ENCODE results near the gene STRN4.
"Not testable (repeated sequence)": the region's sequence is repeated elsewhere in the genome, so short reads cannot be mapped to it uniquely, and the experiment has no call there.

The STRN4 gene

DNA sequence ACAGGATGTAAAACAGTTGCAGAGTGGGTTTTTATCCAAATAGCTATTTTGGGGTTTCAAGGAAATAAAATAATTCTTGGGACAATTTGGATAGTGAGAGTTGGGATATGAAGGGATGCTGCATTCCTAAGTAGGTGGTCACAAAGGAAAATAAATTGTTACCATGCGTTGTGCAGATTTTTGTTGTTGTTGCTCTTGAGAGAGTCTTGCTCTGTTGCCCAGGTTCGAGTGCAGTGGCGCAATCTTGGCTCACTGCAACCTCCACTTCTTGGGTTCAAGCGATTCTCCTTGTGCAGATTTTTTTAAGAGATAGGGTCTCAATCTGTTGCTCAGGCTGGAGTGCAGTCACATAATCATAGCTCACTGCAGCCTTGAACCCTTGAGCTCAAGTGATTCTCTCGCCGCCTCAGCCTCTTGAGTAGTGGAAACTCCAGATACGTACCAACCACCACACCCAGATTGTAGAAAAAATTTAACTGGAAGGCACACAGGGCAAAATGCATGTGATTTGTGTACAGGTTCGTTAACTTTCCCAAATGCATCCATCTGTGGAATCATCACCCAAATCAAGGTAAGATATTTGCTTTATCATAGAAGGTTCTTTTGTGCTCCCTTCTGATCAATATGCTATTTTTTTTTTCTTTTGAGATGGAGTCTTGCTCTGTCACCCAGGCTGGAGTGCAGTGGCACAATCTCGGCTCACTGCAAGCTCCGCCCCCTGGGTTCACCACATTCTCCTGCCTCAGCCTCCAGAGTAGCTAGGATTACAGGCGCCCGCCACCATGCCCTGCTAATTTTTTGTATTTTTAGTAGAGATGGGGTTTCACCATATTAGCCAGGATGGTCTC is 26.1 kb upstream of the STRN4 start:
- DNase-seq (ENCODE audit: low spot score), result no peak

DNA sequence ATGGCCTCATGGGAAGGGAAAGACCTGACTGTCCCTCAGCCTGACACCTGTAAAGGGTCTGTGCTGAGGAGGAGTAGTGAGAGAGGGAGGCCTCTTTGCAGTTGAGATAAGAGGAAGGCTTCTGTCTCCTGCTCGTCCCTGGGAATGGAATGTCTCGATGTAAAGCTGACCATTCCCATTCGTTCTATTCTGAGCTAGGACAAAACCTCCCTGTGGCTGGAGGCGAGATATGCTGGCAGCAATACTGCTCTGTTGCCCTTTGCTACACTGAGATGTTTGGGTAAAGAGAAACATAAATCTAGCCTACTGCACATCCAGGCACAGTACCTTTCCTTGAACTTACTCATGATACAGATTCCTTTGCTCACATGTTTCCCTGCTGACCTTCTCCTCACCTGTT is 22.5 kb upstream of the STRN4 start:
- DNase-seq (ENCODE audit: low spot score), result not testable (repeated sequence)

DNA sequence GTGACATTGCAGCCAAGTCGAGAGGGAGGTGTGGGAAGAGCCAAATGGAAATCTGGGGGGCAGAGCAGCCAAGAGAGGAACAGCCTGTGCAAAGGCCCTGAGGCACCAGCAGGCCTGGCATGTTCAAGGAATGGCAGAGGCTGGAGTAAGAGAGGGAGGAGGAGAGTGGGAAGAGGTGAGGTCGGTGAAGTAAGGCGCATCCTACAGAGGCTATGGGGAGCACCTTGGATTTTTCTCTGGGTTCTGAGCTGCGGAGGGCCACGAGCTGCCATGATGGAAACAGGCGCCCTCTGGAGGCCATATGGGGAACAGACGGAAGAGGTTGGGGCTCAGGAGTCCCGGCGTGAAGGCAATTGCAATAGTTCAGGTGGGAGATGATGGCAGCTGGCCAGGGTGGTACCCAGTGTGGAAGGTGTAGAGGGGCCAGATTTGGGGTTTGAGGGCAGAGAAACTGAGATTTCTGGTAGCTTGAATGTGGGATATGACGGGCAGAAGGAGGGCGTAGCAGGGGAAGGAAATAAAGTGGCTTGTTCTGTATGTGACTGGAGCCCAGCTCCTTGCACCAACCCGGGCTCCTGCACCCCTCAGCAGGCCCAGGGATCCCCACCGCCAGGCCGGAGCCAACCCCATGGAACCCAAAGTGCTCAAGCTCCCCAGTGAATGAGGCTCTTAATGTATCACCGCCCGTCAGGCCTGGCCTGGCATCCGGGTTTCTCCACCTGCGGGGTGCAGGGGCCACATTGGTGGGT is 20.5 kb upstream of the STRN4 start:
- DNase-seq (ENCODE audit: low spot score), result no peak

DNA sequence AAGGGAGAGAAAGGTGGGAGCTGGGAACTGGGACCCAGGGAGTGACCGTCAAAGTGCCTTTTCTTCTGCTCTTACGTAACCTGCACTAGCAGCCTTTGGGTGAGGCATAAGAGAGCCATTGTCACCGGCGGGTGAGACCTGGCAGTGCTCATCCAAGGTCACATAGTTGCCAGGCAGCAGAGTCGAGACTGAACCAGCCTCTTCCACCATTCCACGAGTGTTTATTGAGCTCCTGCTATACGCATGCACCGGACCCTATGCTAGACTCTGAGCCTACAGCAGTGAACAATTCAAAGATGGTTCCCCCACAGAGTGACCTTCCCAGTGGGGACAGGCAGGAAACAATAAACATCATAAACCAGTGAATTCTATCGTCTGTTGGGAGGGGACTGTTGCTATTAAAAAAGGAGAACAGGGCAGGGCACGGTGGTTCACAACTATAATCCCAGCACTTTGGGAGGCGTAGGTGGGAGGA is 18.6 kb upstream of the STRN4 start:
- DNase-seq (ENCODE audit: low spot score), result no peak

DNA sequence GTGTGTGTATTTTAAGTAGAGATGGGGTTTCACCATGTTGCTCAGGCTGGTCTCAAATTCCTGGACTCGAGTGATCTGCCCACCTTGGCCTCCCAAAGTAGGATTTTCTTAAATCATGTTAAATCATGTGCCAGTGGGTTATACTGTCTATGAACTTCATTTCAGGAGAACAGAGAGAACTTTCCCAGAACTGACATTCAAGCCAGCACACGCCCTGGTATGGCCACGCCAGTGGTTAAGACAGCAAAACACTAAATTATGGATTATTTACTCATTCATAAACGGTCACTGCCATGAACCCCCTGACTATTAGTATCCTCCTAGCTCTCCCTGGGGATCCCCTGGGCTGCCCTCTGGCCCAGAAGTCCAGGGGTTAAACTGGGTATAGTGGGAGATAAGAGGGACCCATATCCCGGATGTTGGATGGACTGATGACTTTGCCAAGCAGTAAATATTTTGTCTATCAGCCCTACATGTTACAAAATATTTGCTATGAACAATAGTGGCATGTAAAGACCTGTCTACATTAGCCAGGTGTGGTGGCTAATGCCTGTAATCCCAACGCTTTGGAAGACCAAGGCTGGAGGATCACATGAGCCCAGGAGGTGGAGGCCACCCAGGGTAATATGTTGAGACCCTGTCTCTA is 16.1 kb upstream of the STRN4 start:
- no peak for DNase-seq (ENCODE audit: low spot score)

DNA sequence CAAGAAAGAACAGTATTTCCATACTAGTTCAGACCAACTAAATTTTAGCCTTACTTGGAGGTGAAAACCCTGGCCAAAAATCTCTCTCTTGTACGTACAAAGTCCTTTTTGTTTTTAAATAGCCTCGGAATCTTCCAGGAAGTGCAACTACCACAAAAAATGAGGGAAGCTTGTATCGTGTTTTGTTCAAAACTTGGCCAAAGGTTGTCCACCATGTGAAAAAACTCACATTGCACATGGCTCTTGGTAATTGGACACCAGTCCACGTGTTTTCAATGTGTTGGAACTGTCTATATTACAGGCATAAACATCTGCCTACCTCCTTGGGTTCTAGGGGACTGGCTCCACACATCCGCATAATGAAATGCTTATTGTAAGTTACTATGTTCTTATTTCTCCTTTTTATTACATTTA is 15.2 kb upstream of the STRN4 start:
- DNase-seq (ENCODE audit: low spot score), result no peak

DNA sequence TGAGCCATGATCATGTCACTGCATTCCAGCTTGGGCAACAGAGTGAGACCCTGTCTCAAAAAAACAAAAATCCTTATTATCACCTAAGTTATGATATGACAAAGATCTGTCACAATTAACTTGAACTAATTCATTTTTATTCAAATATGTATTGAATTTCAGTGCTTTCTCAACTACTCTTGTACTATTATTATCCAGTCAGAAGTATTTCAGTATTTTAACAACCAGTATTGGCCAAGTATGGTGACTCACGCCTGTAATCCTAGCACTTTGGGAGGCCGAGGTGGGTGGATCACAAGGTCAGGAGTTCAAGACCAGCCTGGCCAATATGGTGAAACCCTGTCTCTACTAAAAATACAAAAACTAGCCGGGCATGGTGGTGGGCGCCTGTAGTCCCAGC is 14.6 kb upstream of the STRN4 start:
- not testable (repeated sequence) for DNase-seq (ENCODE audit: low spot score)

DNA sequence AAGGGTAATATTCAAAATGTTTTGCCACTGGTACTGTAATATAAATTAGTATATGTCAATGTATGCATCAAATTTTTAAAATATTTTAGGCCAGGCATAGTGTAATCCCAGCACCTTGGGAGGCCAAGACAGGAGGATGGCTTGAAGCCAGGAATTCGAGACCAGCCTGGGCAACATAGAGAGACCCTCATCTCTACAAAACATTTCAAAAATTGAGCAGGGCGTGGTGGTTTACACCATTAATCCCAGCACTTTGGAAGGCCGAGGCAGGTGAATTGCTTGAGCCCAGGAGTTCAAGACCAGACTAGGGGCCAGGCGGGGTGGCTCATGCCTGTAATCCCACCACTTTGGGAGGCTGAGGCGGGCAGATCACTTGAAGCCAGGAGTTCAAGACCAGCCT is 14.1 kb upstream of the STRN4 start:
- no peak for DNase-seq (ENCODE audit: low spot score)

DNA sequence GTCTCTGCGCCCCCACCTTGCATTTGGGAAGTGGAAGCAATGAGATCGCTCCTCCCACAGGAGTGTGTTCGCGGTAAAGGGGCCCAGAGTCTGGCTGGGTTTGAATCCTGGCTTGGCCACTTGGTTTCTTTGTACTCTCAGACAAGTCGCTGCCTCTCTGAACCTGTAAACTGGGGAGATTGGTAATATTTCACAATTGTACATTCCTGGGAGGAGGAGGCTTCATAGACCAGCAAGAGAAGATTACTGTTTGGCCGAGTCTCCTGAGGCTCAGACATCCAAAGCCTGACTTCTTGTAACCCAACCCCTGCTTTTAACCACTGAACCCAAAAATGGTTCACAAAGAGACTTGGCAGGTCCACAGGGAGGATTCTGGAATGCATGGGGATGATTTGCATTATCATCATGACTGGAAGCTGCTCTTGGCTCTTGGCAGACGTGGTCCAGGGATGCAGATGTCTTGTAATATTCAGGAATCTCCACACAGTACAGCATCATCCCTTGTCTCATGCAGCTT is 13.6 kb upstream of the STRN4 start:
- no peak for DNase-seq (ENCODE audit: low spot score)

DNA sequence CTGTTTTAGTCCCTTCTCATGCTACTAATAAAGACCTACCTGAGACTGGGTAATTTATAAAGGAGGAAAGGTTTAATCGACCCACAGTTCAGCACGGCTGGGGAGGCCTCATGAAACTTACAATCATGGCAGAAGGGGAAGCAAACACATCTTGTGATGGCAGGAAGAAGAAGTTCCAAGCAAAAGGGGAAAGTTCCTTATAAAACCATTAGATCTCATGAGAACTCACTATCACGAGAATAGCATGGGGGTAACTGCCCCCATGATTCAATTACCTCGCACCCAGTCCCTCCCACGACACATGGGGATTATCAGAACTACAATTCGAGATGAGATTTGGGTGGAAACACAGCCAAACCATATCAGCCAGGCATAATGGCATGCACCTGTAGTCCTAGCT is 13.0 kb upstream of the STRN4 start:
- DNase-seq (ENCODE audit: low spot score), result no peak

DNA sequence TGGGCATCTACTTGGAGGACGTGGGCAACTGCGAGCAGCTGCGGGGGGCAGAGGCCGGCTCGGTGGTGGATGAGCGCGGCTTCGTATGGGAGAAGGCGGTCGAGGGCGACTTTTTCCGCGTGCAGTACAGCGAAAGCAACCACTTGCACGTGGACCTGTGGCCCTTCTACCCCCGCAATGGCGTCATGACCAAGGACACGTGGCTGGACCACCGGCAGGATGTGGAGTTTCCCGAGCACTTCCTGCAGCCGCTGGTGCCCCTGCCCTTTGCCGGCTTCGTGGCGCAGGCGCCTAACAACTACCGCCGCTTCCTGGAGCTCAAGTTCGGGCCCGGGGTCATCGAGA is 10.3 kb upstream of the STRN4 start:
- peak; percentile 70 for DNase-seq (ENCODE audit: low spot score)

DNA sequence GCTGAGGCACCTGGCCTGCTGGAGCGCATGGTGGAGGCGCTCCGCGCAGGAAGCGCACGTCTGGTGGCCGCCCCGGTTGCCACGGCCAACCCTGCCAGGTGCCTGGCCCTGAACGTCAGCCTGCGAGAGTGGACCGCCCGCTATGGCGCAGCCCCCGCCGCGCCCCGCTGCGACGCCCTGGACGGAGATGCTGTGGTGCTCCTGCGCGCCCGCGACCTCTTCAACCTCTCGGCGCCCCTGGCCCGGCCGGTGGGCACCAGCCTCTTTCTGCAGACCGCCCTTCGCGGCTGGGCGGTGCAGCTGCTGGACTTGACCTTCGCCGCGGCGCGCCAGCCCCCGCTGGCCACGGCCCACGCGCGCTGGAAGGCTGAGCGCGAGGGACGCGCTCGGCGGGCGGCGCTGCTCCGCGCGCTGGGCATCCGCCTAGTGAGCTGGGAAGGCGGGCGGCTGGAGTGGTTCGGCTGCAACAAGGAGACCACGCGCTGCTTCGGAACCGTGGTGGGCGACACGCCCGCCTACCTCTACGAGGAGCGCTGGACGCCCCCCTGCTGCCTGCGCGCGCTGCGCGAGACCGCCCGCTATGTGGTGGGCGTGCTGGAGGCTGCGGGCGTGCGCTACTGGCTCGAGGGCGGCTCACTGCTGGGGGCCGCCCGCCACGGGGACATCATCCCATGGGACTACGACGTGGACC is 9.7 kb upstream of the STRN4 start:
- DNase-seq (ENCODE audit: low spot score), result no peak

DNA sequence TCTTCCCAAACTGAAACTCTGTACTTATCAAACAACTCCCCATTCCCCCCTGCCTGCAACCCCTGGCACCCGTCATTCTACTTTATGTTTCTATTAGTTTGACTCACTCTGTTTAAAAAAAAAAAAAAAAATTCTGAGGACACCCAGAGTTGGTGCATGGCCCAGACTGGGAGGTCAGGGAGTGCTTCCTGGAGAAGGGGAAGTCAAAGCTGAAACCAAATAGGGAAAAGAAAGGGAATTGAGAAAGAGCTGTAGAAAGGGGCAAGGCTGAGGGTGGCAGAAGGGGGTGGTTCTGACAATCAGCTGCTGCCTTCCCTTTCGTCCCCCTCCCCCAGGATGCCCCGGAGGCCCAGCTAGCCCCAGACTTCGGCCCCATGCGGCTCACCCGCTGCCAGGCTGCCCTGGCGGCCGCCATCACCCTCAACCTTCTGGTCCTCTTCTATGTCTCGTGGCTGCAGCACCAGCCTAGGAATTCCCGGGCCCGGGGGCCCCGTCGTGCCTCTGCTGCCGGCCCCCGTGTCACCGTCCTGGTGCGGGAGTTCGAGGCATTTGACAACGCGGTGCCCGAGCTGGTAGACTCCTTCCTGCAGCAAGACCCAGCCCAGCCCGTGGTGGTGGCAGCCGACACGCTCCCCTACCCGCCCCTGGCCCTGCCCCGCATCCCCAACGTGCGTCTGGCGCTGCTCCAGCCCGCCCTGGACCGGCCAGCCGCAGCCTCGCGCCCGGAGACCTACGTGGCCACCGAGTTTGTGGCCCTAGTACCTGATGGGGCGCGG is 9.0 kb upstream of the STRN4 start:
- no peak for DNase-seq (ENCODE audit: low spot score)

DNA sequence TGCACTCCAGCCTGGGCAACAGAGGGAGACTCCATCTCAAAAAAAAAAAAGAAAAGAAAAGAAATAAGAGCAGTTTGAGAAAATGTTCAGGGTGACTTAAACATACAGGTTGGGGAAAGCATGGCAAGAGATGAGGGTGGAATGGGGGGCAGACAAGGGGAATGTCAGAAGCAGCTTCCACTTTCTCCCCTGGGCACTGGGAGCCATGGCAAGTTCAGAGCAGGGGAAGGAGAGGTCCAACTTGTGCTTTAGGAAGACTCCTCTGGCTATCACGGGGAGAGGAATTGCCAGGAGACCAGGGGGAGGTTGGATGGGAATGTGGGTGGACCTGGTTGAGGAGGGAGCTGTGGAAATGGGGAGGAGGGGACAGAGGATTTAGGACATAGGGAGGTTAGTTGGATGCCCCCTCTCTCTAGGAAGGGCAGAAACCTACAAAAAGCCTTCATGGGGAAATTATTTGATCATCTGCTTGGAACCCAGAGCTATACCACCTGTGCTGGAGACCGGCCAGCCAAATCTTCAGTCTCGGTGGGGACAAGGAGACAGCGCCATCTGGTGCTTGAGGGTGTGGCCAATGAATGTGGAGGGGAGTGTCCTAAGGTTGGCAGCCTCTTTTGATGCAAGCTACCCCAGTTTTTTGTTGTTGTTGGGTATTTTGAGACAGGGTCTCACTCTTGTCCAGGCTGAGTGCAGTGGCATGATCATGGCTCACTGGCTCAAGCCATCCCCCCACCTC is 7.3 kb upstream of the STRN4 start:
- no peak for DNase-seq (ENCODE audit: low spot score)

DNA sequence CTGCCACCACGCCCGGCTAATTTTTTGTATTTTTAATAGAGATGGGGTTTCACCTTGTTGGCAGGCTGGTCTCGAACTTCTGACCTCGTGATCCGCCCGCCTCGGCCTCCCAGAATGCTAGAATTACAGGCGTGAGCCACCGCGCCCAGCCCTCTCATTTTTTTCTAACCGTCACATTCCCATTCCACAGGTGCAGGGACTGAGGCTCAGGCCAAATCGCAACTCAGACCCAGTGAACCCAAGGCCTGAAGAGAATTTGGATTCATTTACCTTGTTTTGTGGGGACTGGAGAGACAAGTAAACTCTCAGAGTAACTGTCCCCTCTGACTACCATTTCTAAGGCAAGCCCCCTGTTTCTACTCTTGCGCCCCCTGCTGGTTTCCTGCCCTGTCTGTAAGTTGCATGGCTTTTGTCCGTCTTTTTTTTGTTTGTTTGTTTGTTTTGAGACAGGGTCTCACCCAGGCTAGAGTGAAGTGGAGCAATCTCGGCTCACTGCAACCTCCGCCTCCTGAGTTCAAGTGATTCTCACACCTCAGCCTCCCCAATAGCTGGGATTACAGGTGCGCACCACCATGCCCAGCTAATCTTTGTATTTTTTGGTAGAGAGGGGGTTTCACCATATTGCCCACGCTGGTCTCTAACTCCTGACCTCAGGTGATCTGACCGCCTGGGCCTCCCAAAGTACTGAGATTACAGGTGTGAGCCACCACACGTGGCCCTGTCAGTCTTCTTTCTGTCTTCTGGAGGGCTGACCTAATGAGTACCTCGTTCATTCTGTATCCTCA is 2.3 kb upstream of the STRN4 start:
- peak; percentile 67 for DNase-seq (ENCODE audit: low spot score)

DNA sequence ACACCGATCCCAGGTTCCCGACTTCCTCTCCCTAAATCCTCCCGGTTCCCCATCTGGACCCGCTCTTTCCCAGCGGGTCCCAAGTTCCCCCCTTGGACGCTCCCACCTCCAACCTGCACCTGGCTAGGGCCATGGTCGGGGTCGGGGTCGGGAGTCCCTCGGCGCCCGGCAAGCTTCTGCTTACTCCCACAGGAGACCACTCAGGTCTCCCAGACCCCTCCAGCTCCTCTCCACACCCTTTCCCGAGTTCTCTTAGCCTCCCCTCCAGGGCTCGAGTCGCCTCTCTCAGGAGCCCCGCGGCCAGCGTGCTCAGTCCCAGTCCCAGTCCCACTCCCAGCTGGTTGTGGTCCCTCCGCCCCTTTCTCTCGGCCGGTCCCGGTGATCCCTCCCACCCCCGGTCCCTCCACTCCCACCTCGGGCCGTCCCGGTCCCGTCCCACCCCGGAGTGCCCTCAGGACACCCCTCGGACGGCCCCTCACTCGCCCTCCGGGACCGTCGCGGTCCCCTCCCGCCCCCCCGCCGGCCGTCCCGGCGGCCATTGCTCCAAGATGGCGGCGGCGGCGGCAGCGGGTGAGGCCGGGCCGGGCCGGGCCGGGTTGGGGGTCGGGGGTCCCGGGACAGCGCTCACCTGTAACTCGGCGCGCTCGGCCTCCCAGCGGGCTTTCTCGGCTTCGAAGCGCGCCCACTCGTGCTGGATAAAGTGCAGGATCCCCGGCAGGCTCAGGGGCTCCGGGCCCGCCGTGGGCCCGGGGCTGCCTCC is 549 bp downstream of the STRN4 start, which contains the start of gene FKRP:
Gene FKRP (plus strand): TSS at position 537 of the 760 bp plus-strand sequence. CDS start 9,394 bp downstream, outside the sequence.
- DNase-seq (ENCODE audit: low spot score), result no peak

DNA sequence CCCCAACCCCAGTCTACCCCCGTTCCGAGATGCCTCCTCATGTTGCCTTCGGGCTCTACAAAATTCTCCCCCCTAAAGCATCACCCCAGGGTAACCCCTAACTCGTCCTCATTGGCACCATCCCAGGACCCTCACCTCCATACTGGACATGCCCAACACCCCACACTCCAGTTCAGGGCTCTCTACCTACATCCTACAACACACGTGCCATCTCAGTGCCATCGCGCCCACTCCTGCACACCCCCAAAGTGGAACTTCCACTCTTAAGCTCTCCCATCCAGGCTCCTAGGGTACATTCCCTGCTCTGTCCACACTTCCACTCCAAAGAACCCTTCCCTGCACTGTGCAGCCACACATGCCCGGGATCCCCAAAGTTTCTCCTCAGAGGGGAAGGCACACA is 1.2 kb downstream of the STRN4 start:
- no peak for DNase-seq (ENCODE audit: low spot score)

DNA sequence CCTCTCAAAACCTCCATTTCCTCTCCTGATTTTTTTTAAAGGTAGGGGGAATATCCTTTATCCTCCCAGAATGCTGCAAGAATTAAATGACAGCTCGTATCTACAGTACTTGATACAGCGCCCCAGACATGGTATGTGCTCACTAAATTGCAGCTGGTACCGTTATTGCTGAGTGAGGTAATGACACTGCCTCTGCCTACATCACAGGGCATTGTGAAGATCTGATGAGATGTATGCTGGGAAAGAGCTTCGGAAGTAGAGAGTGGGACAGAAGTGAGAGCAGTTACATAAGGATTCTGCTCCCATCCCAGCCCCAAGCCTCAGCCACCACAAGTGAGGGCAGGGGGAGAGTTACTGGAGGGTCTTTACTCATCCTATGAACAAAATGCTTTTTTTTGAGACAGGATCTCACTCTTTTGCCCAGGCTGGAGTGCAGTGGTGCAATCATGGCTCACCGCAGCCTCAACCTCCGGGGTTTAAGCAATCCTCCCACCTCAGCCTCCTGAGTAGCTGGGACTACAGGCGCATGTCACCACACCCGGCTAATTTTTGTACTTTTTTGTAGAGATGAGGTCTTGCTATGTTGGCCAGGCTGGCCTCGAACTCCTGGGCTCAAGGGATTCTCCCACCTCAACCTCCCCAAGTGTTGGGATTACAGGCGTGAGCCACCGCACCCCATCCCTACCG is 2.1 kb downstream of the STRN4 start:
- DNase-seq (ENCODE audit: low spot score), result no peak
